Ovary (tissue), 9 donors: Measurements from ENCODE around the gene SFN. TPM values are rescaled to one million over a fixed set of nuclear protein-coding genes. Genes with fewer than 3 reads are reported as not detected.

Experiments
- DNase-seq, 5 donors: peaks; one replicate each; pipeline ENCODE4 v3.0.0-alpha.2; 2019 to 2020
- H3K27ac ChIP-seq, 2 donors: fragments of 200-600 bp; one replicate each; pipeline versions ENCODE4 v1.5.1 to v1.8.0; 2019 to 2022
- H3K27me3 ChIP-seq: fragments of 200-600 bp; one replicate; pipeline ENCODE4 v1.8.0; 2022
- H3K36me3 ChIP-seq: fragments of 200-600 bp; sonication (generic); one replicate; pipeline ENCODE4 v1.5.1; 2019
- H3K4me1 ChIP-seq: one replicate; pipeline ENCODE4 v1.8.1; 2013; ENCODE audit warnings: mild to moderate bottlenecking, moderate library complexity; ENCODE audit not compliant: insufficient read depth
- H3K4me3 ChIP-seq: fragments of 200-600 bp; sonication (generic); one replicate; pipeline ENCODE4 v1.5.1; 2017
- H3K9me3 ChIP-seq, 2 donors: fragments of 200-600 bp in 1 of 2; sonication (generic) in 1 of 2; one replicate each; pipeline versions ENCODE4 v1.5.1 to v1.8.1; 2013 to 2019; ENCODE audit warnings: mild to moderate bottlenecking in 1 of 2, moderate library complexity in 1 of 2
- CTCF ChIP-seq, 3 donors: fragments of 450-650 bp in 2 of 3; fragments of 200-600 bp in 1 of 3; IDR thresholded peaks; one replicate each; pipeline versions ENCODE4 v1.5.1 to v1.8.0; 2016 to 2022; ENCODE audit warnings: antibody characterized with exemption in 3 of 3, mild to moderate bottlenecking in 1 of 3
- EP300 ChIP-seq: sonication (generic); formaldehyde crosslinking; IDR thresholded peaks from one replicate; pipeline ENCODE4 v1.6.1; 2017; ENCODE audit warnings: antibody characterized with exemption
- POLR2A ChIP-seq: fragments of 450-650 bp; IDR thresholded peaks from one replicate; pipeline ENCODE4 v1.6.1; 2017; ENCODE audit warnings: antibody characterized with exemption, mild to moderate bottlenecking, moderate library complexity
- WGBS, 3 donors: extraction: QIAGEN DNeasy Blood & Tissue Kit in 1 of 3; methylation state at CpG; one replicate each; pipeline versions ENCODE4 v1.1.5 to v1.1.7; 2013 to 2017; 5-methylcytosine and 5-hydroxymethylcytosine counted together
- intact Hi-C, 4 donors: fragments of 100-400 bp; cut with DNase I; formaldehyde crosslinking; loops; one replicate each; pipeline versions ENCODE4 v1.11.0 to v1.15.1; 2022 to 2023
- polyA plus RNA-seq, 2 donors: library from polyadenylated mRNA; stranded (reverse); fragments of 200-250 nt in 1 of 2; fragments of 350-450 nt in 1 of 2; fragmentation: Illumina TruSeq in 1 of 2; extraction: RNeasy Lipid Tissue Mini Kit (QIAGEN cat#74804) in 1 of 2; gene quantifications; one replicate each; pipeline ENCODE4 v1.2.3, GENCODE V29; 2013 to 2014
- total RNA-seq, 7 donors: library from RNA; depleted of rRNA in 2 of 7; stranded (reverse); fragments of >200 nt in 2 of 7; fragmentation: NEBNext Ultra II Directional in 3 of 7; extraction: Animal tissue kit (Norgen Biotek cat#: 25700) in 3 of 7; gene quantifications; one replicate each; pipeline versions ENCODE4 v1.1.0 to v1.2.4, GENCODE V29; 2016 to 2023
- donor health status: DM: no; HTN: no; CAD: no; lungs with moderate emphysema.
- donor health status: DM: no; HTN: no; CAD: no.
- donor health status: Bipolar disorder and iron deficiency.
- donor health status: DM: yes; HTN: yes; CAD: no.
- donor health status: DM: no; HTN: no; CAD: no.
- donor health status: DM: yes; HTN: yes; CAD: no.

SFN gene
- total and polyA plus RNA-seq, 9 donors: 0.17 to 0.80 (median 0.37) TPM; not detected in 3

- Histone ChIP-seq H3K4me1 (no peaks in the 10 kb centered on the region), H3K27ac (no peak overlapping the region), H3K36me3 (no peaks in the 10 kb centered on the region), H3K27me3 (no peaks in the 10 kb centered on the region), H3K4me3 (no peak overlapping the region), H3K9me3 (no peaks in the 10 kb centered on the region)
- TF ChIP-seq POLR2A: no peak
- TF ChIP-seq CTCF (IDR thresholded peaks at IDR 0.05): no peak
- TF ChIP-seq EP300: no peak
- DNase-seq: no peak
- intact Hi-C loops: no loop called here
- 83 to 84% (median 83%) methylated on average over 12 of the region's 12 CpGs for WGBS, 3 donors
Observed at GRCh38 chr1:26851106-26851684, 11.8 kb upstream of the SFN start.

- 77 to 79% (median 79%) methylated on average over 9 of the region's 9 CpGs for WGBS, 3 donors
- intact Hi-C loops: loop anchor here in 1 of 4 donors (1.0 kb wide), 1 partner anchor 26 kb away; no protein-coding TSS in a partner anchor
- Histone ChIP-seq H3K27ac (no peak overlapping the region), H3K4me1 (no peaks in the 10 kb centered on the region), H3K36me3 (no peaks in the 10 kb centered on the region), H3K4me3 (no peak overlapping the region), H3K27me3 (no peaks in the 10 kb centered on the region), H3K9me3 (no peaks in the 10 kb centered on the region)
- no peak for DNase-seq
- TF ChIP-seq POLR2A (no peak), CTCF (IDR thresholded peaks at IDR 0.05) (no peak), EP300 (no peak)
Observed at GRCh38 chr1:26852701-26853100, 10.2 kb upstream of the SFN start.

GRCh38 chr1:26853156-26853555 lies 9.8 kb upstream of the SFN start:
- no peak overlapping the region for H3K27ac ChIP-seq
- WGBS, 3 donors: 26 to 35% (median 34%) methylated on average over 3 of the region's 3 CpGs
- DNase-seq: peak; percentile 66 to 86 (median 79)
- intact Hi-C loops: loop anchor here in 1 of 4 donors (1.0 kb wide), 1 partner anchor 25 kb away; no protein-coding TSS in a partner anchor
- no peaks in the 10 kb centered on the region for H3K9me3 ChIP-seq
- H3K4me1 ChIP-seq: no peaks in the 10 kb centered on the region
- H3K4me3 ChIP-seq: no peak overlapping the region
- H3K36me3 ChIP-seq: no peaks in the 10 kb centered on the region
- TF ChIP-seq POLR2A (no peak), CTCF (IDR thresholded peaks at IDR 0.05) (peak in 2 of 3 donors; percentile 62 to 68), EP300 (no peak)
- no peaks in the 10 kb centered on the region for H3K27me3 ChIP-seq

GRCh38 chr1:26853600-26853999 lies 9.3 kb upstream of the SFN start:
- no peak for TF ChIP-seq POLR2A
- H3K4me3 ChIP-seq: no peak overlapping the region
- H3K4me1 ChIP-seq: no peaks in the 10 kb centered on the region
- H3K9me3 ChIP-seq: no peaks in the 10 kb centered on the region
- intact Hi-C loops: loop anchor here in 1 of 4 donors (1.0 kb wide), 1 partner anchor 25 kb away; no protein-coding TSS in a partner anchor
- DNase-seq: no peak
- H3K36me3 ChIP-seq: no peaks in the 10 kb centered on the region
- 88 to 92% (median 92%) methylated on average over 10 of the region's 10 CpGs for WGBS, 3 donors
- H3K27me3 ChIP-seq: no peaks in the 10 kb centered on the region
- H3K27ac ChIP-seq: no peak overlapping the region

- no peak for DNase-seq
- no peaks in the 10 kb centered on the region for H3K36me3 ChIP-seq
- no peaks in the 10 kb centered on the region for H3K4me1 ChIP-seq
- H3K27ac ChIP-seq: no peak overlapping the region
- H3K27me3 ChIP-seq: no peaks in the 10 kb centered on the region
- no peak overlapping the region for H3K4me3 ChIP-seq
- no peaks in the 10 kb centered on the region for H3K9me3 ChIP-seq
- TF ChIP-seq EP300 (no peak), CTCF (IDR thresholded peaks at IDR 0.05) (no peak), POLR2A (no peak)
- intact Hi-C loops: no loop called here
- WGBS, 3 donors: 80 to 87% (median 85%) methylated on average over 3 to 5 of the region's 5 CpGs
Observed at GRCh38 chr1:26854906-26855305, 8.0 kb upstream of the SFN start.
